ENCODE results near the gene RAPH1. TPM values are rescaled to one million over a fixed set of nuclear protein-coding genes. Genes with fewer than 3 reads are reported as not detected.

The RAPH1 gene
- total and polyA plus RNA-seq, 2 experiments from 2014 or later: 12.9 to 22.1 TPM

DNA sequence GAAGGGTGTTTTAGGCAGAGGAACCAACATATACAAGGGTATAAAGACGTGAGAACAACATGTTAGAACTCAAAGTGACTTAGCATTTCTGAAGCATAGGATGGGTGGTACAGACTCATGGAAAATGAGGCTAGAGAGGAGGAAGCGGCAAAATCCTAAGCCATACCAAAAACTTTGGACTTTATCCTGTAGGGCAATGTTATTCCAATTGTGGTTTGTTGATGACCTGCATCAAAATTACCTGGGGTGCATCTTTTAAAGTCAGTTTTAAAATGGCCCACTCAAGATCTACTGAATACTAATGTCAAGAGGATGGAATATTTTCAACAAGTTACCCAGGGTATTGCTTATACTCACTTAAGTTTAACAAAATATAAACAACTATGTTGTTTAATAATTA is 34.8 kb downstream of the RAPH1 start:
- Histone ChIP-seq H3K36me3 (replicated peaks; ENCODE audit: insufficient read depth, low read depth) (no peaks in the 10 kb centered on the region), H3K9me3 (ENCODE audit: low read depth) (no peaks in the 10 kb centered on the region), H3K79me2 (peaks cover 94% of the 10 kb centered on the region), H3K4me1 (ENCODE audit: insufficient read depth) (no peaks in the 10 kb centered on the region), H3K4me3 (no peak overlapping the region), H3K9me2 (replicated peaks; ENCODE audit: insufficient read depth) (no peaks in the 10 kb centered on the region), H2AFZ (no peak overlapping the region), H3K4me2 (no peak overlapping the region), H3K27me3 (no peaks in the 10 kb centered on the region), H3K27ac (no peak overlapping the region), H4K20me1 (ENCODE audit: insufficient read depth, poor library complexity, severe bottlenecking) (peaks cover 3% of the 10 kb centered on the region)
- TF ChIP-seq, protein P1, sequence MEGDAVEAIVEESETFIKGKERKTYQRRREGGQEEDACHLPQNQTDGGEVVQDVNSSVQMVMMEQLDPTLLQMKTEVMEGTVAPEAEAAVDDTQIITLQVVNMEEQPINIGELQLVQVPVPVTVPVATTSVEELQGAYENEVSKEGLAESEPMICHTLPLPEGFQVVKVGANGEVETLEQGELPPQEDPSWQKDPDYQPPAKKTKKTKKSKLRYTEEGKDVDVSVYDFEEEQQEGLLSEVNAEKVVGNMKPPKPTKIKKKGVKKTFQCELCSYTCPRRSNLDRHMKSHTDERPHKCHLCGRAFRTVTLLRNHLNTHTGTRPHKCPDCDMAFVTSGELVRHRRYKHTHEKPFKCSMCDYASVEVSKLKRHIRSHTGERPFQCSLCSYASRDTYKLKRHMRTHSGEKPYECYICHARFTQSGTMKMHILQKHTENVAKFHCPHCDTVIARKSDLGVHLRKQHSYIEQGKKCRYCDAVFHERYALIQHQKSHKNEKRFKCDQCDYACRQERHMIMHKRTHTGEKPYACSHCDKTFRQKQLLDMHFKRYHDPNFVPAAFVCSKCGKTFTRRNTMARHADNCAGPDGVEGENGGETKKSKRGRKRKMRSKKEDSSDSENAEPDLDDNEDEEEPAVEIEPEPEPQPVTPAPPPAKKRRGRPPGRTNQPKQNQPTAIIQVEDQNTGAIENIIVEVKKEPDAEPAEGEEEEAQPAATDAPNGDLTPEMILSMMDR (IDR thresholded peaks at IDR 0.05; ENCODE audit: poor library complexity): no peak
- TF ChIP-seq EZH2phosphoT487 (IDR thresholded peaks at IDR 0.05; ENCODE audit: low read depth, severe bottlenecking, unreplicated experiment): no peak
- TF ChIP-seq EZH2 (IDR thresholded peaks at IDR 0.05; ENCODE audit: borderline replicate concordance): no peak
- 92% methylated on average over 2 of the region's 2 CpGs for WGBS (ENCODE audit: low lambda C conversion rate, missing lambda C conversion rate)
- DNase-seq (ENCODE audit: low spot score): no peak

DNA sequence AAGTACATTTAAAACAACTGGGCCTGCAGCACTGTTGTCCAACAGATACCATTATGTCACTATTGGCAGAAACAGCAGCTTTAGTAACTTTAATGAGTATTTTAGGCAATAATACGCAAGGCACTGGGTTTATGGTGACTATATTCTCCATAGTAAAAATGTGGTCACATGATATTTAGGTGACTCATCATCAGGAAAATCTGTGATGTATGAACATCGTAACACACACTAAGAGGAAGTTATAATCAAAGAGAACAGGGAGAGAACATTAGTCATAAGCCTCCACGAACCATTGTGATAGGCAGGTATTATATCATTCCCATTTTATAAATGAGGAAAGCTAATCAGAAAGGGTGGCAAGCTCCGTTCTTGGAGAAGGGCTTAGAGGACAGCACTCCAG is 36.9 kb downstream of the RAPH1 start:
- H4K20me1 ChIP-seq (ENCODE audit: insufficient read depth, poor library complexity, severe bottlenecking): peaks cover 3% of the 10 kb centered on the region
- peaks cover 86% of the 10 kb centered on the region for H3K79me2 ChIP-seq
- TF ChIP-seq EZH2phosphoT487 (IDR thresholded peaks at IDR 0.05; ENCODE audit: low read depth, severe bottlenecking, unreplicated experiment) (no peak), EZH2 (IDR thresholded peaks at IDR 0.05; ENCODE audit: borderline replicate concordance) (no peak)
- TF ChIP-seq, protein P1 (IDR thresholded peaks at IDR 0.05; ENCODE audit: poor library complexity): no peak

DNA sequence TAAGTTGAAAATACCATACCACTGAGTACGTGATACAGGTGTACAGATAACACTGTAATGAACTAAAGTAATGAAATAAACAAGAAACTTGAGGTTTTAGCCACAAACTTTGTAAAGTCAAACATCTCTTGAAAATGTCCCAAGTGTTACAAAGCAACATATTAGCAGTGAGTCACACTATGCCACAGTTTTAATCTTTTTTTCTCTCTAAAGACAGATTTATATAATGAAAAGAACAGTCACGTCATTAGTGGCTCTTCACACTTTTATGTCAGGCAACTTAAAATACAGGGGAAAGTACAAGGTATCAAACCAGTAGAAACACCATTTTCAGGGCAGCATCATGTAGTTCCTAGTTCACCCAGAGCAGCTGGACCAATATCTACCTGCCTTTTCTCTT is 42.1 kb downstream of the RAPH1 start:
- no peak for TF ChIP-seq EZH2 (IDR thresholded peaks at IDR 0.05; ENCODE audit: borderline replicate concordance)
- no peak for TF ChIP-seq EZH2phosphoT487 (IDR thresholded peaks at IDR 0.05; ENCODE audit: low read depth, severe bottlenecking, unreplicated experiment)
- no peaks in the 10 kb centered on the region for H3K9me2 ChIP-seq (replicated peaks; ENCODE audit: insufficient read depth)
- H3K27me3 ChIP-seq: no peaks in the 10 kb centered on the region
- H3K4me2 ChIP-seq: no peak overlapping the region
- no peak overlapping the region for H3K27ac ChIP-seq
- no peak overlapping the region for H2AFZ ChIP-seq
- H4K20me1 ChIP-seq (ENCODE audit: insufficient read depth, poor library complexity, severe bottlenecking): no peaks in the 10 kb centered on the region
- no peaks in the 10 kb centered on the region for H3K36me3 ChIP-seq (replicated peaks; ENCODE audit: insufficient read depth, low read depth)
- no peaks in the 10 kb centered on the region for H3K9me3 ChIP-seq (ENCODE audit: low read depth)
- DNase-seq (ENCODE audit: low spot score): no peak
- WGBS (ENCODE audit: low lambda C conversion rate, missing lambda C conversion rate): 94% methylated on average over 2 of the region's 2 CpGs
- H3K79me2 ChIP-seq: peaks cover 47% of the 10 kb centered on the region
- H3K4me1 ChIP-seq (ENCODE audit: insufficient read depth): no peaks in the 10 kb centered on the region
- H3K4me3 ChIP-seq: no peak overlapping the region

More for the DNA sequence above, 36.9 kb downstream of the RAPH1 start:
- Histone ChIP-seq H3K4me2 (no peak overlapping the region), H3K4me3 (no peak overlapping the region), H3K27ac (peak overlapping the region; percentile 45), H3K36me3 (replicated peaks; ENCODE audit: insufficient read depth, low read depth) (no peaks in the 10 kb centered on the region), H3K4me1 (ENCODE audit: insufficient read depth) (no peaks in the 10 kb centered on the region), H3K27me3 (no peaks in the 10 kb centered on the region), H2AFZ (no peak overlapping the region), H3K9me3 (ENCODE audit: low read depth) (no peaks in the 10 kb centered on the region), H3K9me2 (replicated peaks; ENCODE audit: insufficient read depth) (no peaks in the 10 kb centered on the region)
- peak; percentile 35 for DNase-seq (ENCODE audit: low spot score)
- WGBS (ENCODE audit: low lambda C conversion rate, missing lambda C conversion rate): 56% methylated on average over 4 of the region's 4 CpGs

DNA sequence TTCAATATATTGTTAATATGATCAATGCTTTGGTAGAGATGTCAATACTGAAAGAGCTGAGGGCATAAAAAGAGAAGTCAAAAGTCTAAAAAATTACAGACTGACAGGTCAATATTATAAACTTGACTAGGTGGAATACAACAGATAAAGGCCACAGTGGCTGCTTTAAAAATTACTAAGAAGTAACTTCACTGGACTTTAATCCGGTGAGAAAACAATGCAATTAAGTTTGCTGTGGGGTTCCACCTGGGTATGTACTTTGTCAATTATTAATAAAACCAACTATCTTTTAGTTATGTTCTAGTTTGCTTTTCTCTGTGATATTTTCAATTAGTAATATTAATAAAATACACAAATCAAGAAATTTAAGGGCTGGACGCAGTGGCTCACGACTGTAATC is 44.7 kb downstream of the RAPH1 start:
- H4K20me1 ChIP-seq (ENCODE audit: insufficient read depth, poor library complexity, severe bottlenecking): no peaks in the 10 kb centered on the region
- no peak overlapping the region for H3K4me2 ChIP-seq
- DNase-seq (ENCODE audit: low spot score): peak; percentile 16

More for the DNA sequence above, 44.7 kb downstream of the RAPH1 start:
- H3K4me3 ChIP-seq: no peak overlapping the region
- no peak overlapping the region for H2AFZ ChIP-seq
- no peaks in the 10 kb centered on the region for H3K9me2 ChIP-seq (replicated peaks; ENCODE audit: insufficient read depth)
- peak overlapping the region; percentile 10 for H3K27ac ChIP-seq
- no peaks in the 10 kb centered on the region for H3K27me3 ChIP-seq
- TF ChIP-seq, protein P1 (IDR thresholded peaks at IDR 0.05; ENCODE audit: poor library complexity): no peak
- TF ChIP-seq EZH2phosphoT487 (IDR thresholded peaks at IDR 0.05; ENCODE audit: low read depth, severe bottlenecking, unreplicated experiment) (no peak), EZH2 (IDR thresholded peaks at IDR 0.05; ENCODE audit: borderline replicate concordance) (no peak)
- peaks cover 30% of the 10 kb centered on the region for H3K79me2 ChIP-seq
- H3K4me1 ChIP-seq (ENCODE audit: insufficient read depth): no peaks in the 10 kb centered on the region
- WGBS (ENCODE audit: low lambda C conversion rate, missing lambda C conversion rate): 85% methylated on average over 3 of the region's 3 CpGs
- H3K36me3 ChIP-seq (replicated peaks; ENCODE audit: insufficient read depth, low read depth): no peaks in the 10 kb centered on the region
- no peaks in the 10 kb centered on the region for H3K9me3 ChIP-seq (ENCODE audit: low read depth)

Measured in hepatocyte (in vitro differentiated cells).